MM.1S (cell line): ENCODE data around the gene AHCYL1.
"Not testable (repeated sequence)": the region's sequence is repeated elsewhere in the genome, so short reads cannot be mapped to it uniquely, and the experiment has no call there.

Experiments
- DNase-seq: peaks from one replicate; pipeline ENCODE4 v3.0.0-alpha.2; 2015
- H2AFZ ChIP-seq: fragments of 300-600 bp; sonication (generic); 2 replicates; pipeline ENCODE4 v1.6.0; 2016; ENCODE audit warnings: antibody characterized with exemption, low read length
- H3F3A ChIP-seq: fragments of 300-600 bp; sonication (generic); 2 replicates; pipeline ENCODE4 v1.6.1; 2016; ENCODE audit warnings: mild to moderate bottlenecking, antibody characterized with exemption, low read length, moderate library complexity, mixed read lengths; ENCODE audit not compliant: insufficient read depth
- H3K27ac ChIP-seq: fragments of 300-600 bp; sonication (generic); 2 replicates; pipeline ENCODE4 v1.5.1; 2016; ENCODE audit warnings: mild to moderate bottlenecking, low read length
- H3K27me3 ChIP-seq: fragments of 300-600 bp; sonication (generic); replicated peaks from 2 replicates; pipeline ENCODE4 v1.6.0; 2016; ENCODE audit warnings: low read length; ENCODE audit not compliant: insufficient read depth
- H3K36me3 ChIP-seq: fragments of 300-600 bp; sonication (generic); replicated peaks from 2 replicates; pipeline ENCODE4 v1.6.1; 2016; ENCODE audit warnings: mild to moderate bottlenecking, low read length, mixed read lengths; ENCODE audit not compliant: insufficient read depth
- H3K4me1 ChIP-seq: fragments of 300-600 bp; sonication (generic); 2 replicates; pipeline ENCODE4 v1.6.1; 2016; ENCODE audit warnings: low read length, mixed read lengths
- H3K4me2 ChIP-seq: fragments of 300-600 bp; sonication (generic); 2 replicates; pipeline ENCODE4 v1.6.0; 2016; ENCODE audit warnings: low read depth, low read length
- H3K4me3 ChIP-seq: fragments of 300-600 bp; sonication (generic); 2 replicates; pipeline ENCODE4 v1.5.1; 2016; ENCODE audit warnings: low read length, mixed read lengths
- H3K79me2 ChIP-seq: fragments of 300-600 bp; sonication (generic); 2 replicates; pipeline ENCODE4 v1.6.1; 2016; ENCODE audit warnings: mixed run types, low read length, mixed read lengths
- H3K9ac ChIP-seq: fragments of 300-600 bp; sonication (generic); 2 replicates; pipeline ENCODE4 v1.6.1; 2016; ENCODE audit warnings: low read length, mixed read lengths
- H3K9me2 ChIP-seq: fragments of 300-600 bp; sonication (generic); replicated peaks from 2 replicates; pipeline ENCODE4 v1.6.1; 2016; ENCODE audit warnings: mild to moderate bottlenecking, low read length, mixed read lengths; ENCODE audit not compliant: insufficient read depth
- H3K9me3 ChIP-seq: fragments of 300-600 bp; sonication (generic); replicated peaks from 2 replicates; pipeline ENCODE4 v1.6.1; 2016; ENCODE audit warnings: mild to moderate bottlenecking, low read length, mixed read lengths; ENCODE audit not compliant: insufficient read depth
- H4K20me1 ChIP-seq: fragments of 300-600 bp; sonication (generic); 2 replicates; pipeline ENCODE4 v1.6.1; 2016; ENCODE audit warnings: mild to moderate bottlenecking, low read length, moderate library complexity, mixed read lengths; ENCODE audit not compliant: insufficient read depth
- EZH2 ChIP-seq: fragments of 300-600 bp; sonication (generic); optimal IDR thresholded peaks from 2 replicates; pipeline ENCODE3; 2017; ENCODE audit warnings: low read depth, mild to moderate bottlenecking, antibody characterized with exemption, low read length, mixed read lengths
- EZH2phosphoT487 ChIP-seq: fragments of 300-600 bp; sonication (generic); IDR thresholded peaks from 2 replicates; pipeline ENCODE4 v1.6.1; 2018; ENCODE audit warnings: antibody characterized with exemption, low read length
- TF ChIP-seq, protein P1 (sequence below): fragments of 300-600 bp; sonication (generic); IDR thresholded peaks from 2 replicates; pipeline ENCODE4 v1.5.1; 2016; ENCODE audit warnings: antibody characterized with exemption, low read length, mixed read lengths

Gene AHCYL1

DNA sequence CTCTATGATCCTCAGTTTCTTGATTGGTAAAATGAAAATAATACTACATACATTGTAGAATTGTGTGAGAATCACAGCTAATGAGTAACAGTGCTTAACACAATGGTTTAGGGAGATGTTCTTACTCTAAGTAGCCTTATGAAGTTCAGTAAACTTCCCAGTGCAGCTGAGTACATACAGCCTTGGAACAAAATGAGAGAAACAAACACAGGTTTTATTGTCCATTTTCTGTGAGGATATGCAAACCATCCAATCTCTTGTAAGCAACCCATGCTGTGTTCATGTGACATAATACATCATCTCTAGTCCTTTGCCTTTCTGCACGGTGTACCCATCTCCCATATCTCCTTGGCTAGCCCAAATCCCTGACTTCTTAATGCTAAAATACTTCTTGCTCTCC, 35.2 kb downstream of the AHCYL1 start:
- Histone ChIP-seq H3K4me2 (no peak overlapping the region), H2AFZ (no peak overlapping the region), H3K27ac (no peak overlapping the region), H3K4me3 (no peak overlapping the region), H3K9ac (no peak overlapping the region), H3K27me3 (no peaks in the 10 kb centered on the region), H4K20me1 (no peaks in the 10 kb centered on the region), H3K4me1 (no peaks in the 10 kb centered on the region), H3K9me3 (no peaks in the 10 kb centered on the region), H3K36me3 (no peaks in the 10 kb centered on the region), H3K79me2 (no peaks in the 10 kb centered on the region), H3K9me2 (no peaks in the 10 kb centered on the region), H3F3A (no peaks in the 10 kb centered on the region)
- no peak for DNase-seq
- TF ChIP-seq EZH2phosphoT487 (no peak), EZH2 (no peak)
- TF ChIP-seq, protein P1, sequence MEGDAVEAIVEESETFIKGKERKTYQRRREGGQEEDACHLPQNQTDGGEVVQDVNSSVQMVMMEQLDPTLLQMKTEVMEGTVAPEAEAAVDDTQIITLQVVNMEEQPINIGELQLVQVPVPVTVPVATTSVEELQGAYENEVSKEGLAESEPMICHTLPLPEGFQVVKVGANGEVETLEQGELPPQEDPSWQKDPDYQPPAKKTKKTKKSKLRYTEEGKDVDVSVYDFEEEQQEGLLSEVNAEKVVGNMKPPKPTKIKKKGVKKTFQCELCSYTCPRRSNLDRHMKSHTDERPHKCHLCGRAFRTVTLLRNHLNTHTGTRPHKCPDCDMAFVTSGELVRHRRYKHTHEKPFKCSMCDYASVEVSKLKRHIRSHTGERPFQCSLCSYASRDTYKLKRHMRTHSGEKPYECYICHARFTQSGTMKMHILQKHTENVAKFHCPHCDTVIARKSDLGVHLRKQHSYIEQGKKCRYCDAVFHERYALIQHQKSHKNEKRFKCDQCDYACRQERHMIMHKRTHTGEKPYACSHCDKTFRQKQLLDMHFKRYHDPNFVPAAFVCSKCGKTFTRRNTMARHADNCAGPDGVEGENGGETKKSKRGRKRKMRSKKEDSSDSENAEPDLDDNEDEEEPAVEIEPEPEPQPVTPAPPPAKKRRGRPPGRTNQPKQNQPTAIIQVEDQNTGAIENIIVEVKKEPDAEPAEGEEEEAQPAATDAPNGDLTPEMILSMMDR: no peak

DNA sequence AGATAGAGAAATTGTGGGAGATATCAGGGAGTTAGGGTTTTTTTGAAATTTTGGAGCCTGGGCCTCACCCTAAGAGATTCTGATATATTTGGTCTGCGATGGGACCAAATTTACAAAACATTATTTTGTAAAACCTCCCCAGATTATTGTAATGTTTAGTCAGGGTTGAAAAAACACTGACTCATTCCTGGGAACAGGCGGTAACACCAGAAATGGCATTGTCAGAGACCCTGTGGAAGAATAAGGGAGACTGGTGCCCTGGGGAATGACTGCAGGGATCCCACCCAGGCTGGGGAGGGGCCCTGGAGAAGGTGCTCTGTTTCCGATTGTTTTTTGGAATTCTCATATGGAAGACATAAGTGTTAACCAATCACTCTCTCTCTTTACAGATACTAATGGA, 36.7 kb downstream of the AHCYL1 start:
- no peaks in the 10 kb centered on the region for H3K36me3 ChIP-seq
- H3K9me2 ChIP-seq: no peaks in the 10 kb centered on the region
- no peak overlapping the region for H3K4me2 ChIP-seq
- H3K9ac ChIP-seq: no peak overlapping the region
- no peak for DNase-seq
- H3F3A ChIP-seq: no peaks in the 10 kb centered on the region
- no peaks in the 10 kb centered on the region for H4K20me1 ChIP-seq
- H3K9me3 ChIP-seq: no peaks in the 10 kb centered on the region
- H3K27me3 ChIP-seq: no peaks in the 10 kb centered on the region
- no peaks in the 10 kb centered on the region for H3K79me2 ChIP-seq
- TF ChIP-seq, protein P1: no peak
- no peak for TF ChIP-seq EZH2phosphoT487
- H2AFZ ChIP-seq: no peak overlapping the region
- no peaks in the 10 kb centered on the region for H3K4me1 ChIP-seq
- no peak overlapping the region for H3K4me3 ChIP-seq
- H3K27ac ChIP-seq: no peak overlapping the region

DNA sequence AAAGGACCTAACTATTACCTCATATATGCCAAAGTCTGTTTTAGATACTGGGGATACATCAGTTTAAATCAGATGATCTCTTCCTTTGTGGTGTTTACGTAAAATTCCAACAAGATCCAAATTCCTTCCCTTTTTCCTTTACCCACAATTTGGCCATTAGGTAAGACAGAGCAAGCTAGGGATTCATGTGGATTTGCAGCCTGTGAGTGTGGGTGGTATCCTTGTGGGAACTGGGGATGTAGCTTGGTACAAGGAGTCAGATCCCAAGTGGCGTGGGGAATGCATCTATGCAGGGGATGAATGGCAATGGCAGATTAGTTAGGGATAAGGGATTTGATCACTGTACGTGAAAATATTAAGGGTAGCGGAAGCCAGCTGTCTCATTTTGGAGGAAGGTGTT, 40.0 kb downstream of the AHCYL1 start:
- no peak overlapping the region for H3K4me2 ChIP-seq
- DNase-seq: no peak
- no peaks in the 10 kb centered on the region for H4K20me1 ChIP-seq
- H3K27ac ChIP-seq: no peak overlapping the region
- TF ChIP-seq EZH2: no peak
- TF ChIP-seq, protein P1: no peak
- TF ChIP-seq EZH2phosphoT487: no peak
- H3K9me2 ChIP-seq: no peaks in the 10 kb centered on the region
- no peak overlapping the region for H3K9ac ChIP-seq
- H2AFZ ChIP-seq: no peak overlapping the region
- no peaks in the 10 kb centered on the region for H3K4me1 ChIP-seq
- H3K9me3 ChIP-seq: no peaks in the 10 kb centered on the region
- H3K36me3 ChIP-seq: no peaks in the 10 kb centered on the region
- H3F3A ChIP-seq: no peaks in the 10 kb centered on the region
- no peaks in the 10 kb centered on the region for H3K79me2 ChIP-seq
- H3K27me3 ChIP-seq: no peaks in the 10 kb centered on the region
- H3K4me3 ChIP-seq: no peak overlapping the region

DNA sequence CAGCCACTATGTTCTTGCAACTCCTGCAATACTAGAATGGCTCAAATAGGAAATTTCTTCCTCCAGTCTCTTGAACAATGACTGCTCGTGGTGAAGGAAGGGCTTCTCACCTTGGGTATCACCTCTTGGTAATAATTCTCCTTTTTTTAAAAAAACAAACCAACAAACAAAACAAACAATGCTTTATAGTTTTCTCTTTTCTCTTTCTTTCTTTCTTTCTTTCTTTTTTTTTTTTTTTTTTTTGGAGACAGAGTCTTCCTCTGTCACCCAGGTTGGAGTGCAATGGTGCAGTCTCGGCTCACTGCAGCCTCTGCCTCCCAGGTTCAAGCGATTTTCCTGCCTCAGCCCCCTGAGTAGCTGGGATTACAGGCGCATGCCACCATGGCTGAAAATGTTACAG, 46.1 kb downstream of the AHCYL1 start:
- not testable (repeated sequence) for H2AFZ ChIP-seq

More for the DNA sequence above, 46.1 kb downstream of the AHCYL1 start:
- H3K4me1 ChIP-seq, H3K36me3 ChIP-seq, H3K27me3 ChIP-seq, H3K9me2 ChIP-seq, H3K9me3 ChIP-seq, H3K4me3 ChIP-seq, H3K9ac ChIP-seq, H3K27ac ChIP-seq, DNase-seq, H3F3A ChIP-seq, H4K20me1 ChIP-seq: not testable (repeated sequence)
- Histone ChIP-seq H3K79me2 (peaks cover 11% of the 10 kb centered on the region), H3K4me2 (peak overlapping the region; percentile 32; the same call in 1 of the 2 replicates)
